SK-N-SH (cell line): ENCODE measurements around the gene CDS2. TPM values are rescaled to one million over a fixed set of nuclear protein-coding genes. Genes with fewer than 3 reads are reported as not detected.

ENCODE experiments used
- CTCF ChIA-PET: fragments of 300-600, 350-600 bp; formaldehyde crosslinking; extraction: SDS; loops from one replicate; lab custom pipeline; 2021; lab: Yijun Ruan, JAX
- POLR2A ChIA-PET: fragments of 350-600 bp; sonication (Branson Sonifier 250); formaldehyde crosslinking; extraction: SDS; loops from one replicate; lab custom pipeline; 2020; ENCODE audit warnings: antibody characterized with exemption, inconsistent platforms; lab: Yijun Ruan, JAX
- DNase-seq: peaks from one replicate; pipeline ENCODE4 v3.0.0; 2012
- H2AFZ ChIP-seq: fragments of 200-600 bp; sonication (generic); 2 replicates; pipeline ENCODE4 v1.8.1; 2016; ENCODE audit warnings: antibody characterized with exemption, mild to moderate bottlenecking, low read depth
- H3F3A ChIP-seq: fragments of 200-600 bp; sonication (generic); replicated peaks from 2 replicates; pipeline ENCODE3; 2016; ENCODE audit warnings: antibody characterized with exemption, mild to moderate bottlenecking; ENCODE audit not compliant: insufficient read depth
- H3K27ac ChIP-seq, 2 experiments: fragments of 200-500 bp in 1 of 2; fragments of 200-600 bp in 1 of 2; sonication (Bioruptor generic) in 1 of 2; sonication (generic), shearing (Covaris generic) in 1 of 2; 2 replicates each; pipeline versions ENCODE4 v1.5.1 to v1.6.1; 2014 to 2016; ENCODE audit warnings: low read depth in 2 of 2, inconsistent platforms in 1 of 2, low read length in 1 of 2, mild to moderate bottlenecking in 1 of 2, mixed read lengths in 1 of 2
- H3K27me3 ChIP-seq: fragments of 200-600 bp; sonication (generic), shearing (Covaris generic); 2 replicates; pipeline ENCODE4 v1.6.1; 2016; ENCODE audit warnings: mixed run types; ENCODE audit not compliant: insufficient read depth
- H3K36me3 ChIP-seq, 2 experiments: fragments of 200-500 bp in 1 of 2; fragments of 200-600 bp in 1 of 2; sonication (Bioruptor generic) in 1 of 2; sonication (generic) in 1 of 2; replicated peaks in 1 of 2; 2 replicates each; pipeline versions ENCODE3 to v1.5.1; 2014 to 2016; ENCODE audit warnings: low read length in 1 of 2, mild to moderate bottlenecking in 1 of 2; ENCODE audit not compliant: insufficient read depth in 2 of 2, control insufficient read depth in 1 of 2
- H3K4me1 ChIP-seq, 2 experiments: fragments of 200-500 bp in 1 of 2; fragments of 200-600 bp in 1 of 2; sonication (Bioruptor generic) in 1 of 2; sonication (generic), shearing (Covaris generic) in 1 of 2; 2 replicates each; pipeline versions ENCODE4 v1.5.1 to v1.6.1; 2014 to 2016; ENCODE audit warnings: low read depth in 1 of 2, low read length in 1 of 2, mixed run types in 1 of 2; ENCODE audit not compliant: insufficient read depth in 2 of 2, control insufficient read depth in 1 of 2
- H3K4me2 ChIP-seq: fragments of 200-600 bp; sonication (generic), shearing (Covaris generic); 2 replicates; pipeline ENCODE4 v1.6.1; 2017; ENCODE audit warnings: mixed run types
- H3K4me3 ChIP-seq, 2 experiments: fragments of 200-500 bp in 1 of 2; fragments of 200-600 bp in 1 of 2; sonication (Bioruptor generic) in 1 of 2; sonication (generic), shearing (Covaris generic) in 1 of 2; 2 replicates each; pipeline versions ENCODE4 v1.5.1 to v1.8.1; 2014 to 2016; ENCODE audit warnings: low read depth in 2 of 2, inconsistent platforms in 1 of 2, low read length in 1 of 2, mild to moderate bottlenecking in 1 of 2, mixed read lengths in 1 of 2, moderate library complexity in 1 of 2
- H3K79me2 ChIP-seq: fragments of 200-600 bp; sonication (generic); 2 replicates; pipeline ENCODE4 v1.8.1; 2017; ENCODE audit warnings: mild to moderate bottlenecking; ENCODE audit not compliant: insufficient read depth
- H3K9ac ChIP-seq: fragments of 200-600 bp; sonication (generic); 2 replicates; pipeline ENCODE4 v1.6.1; 2017; ENCODE audit warnings: mixed run types
- H3K9me2 ChIP-seq: fragments of 200-600 bp; sonication (generic); 2 replicates; pipeline ENCODE4 v1.6.1; 2017; ENCODE audit warnings: mixed run types
- H3K9me3 ChIP-seq: fragments of 200-600 bp; sonication (generic); 2 replicates; pipeline ENCODE4 v1.6.1; 2017; ENCODE audit warnings: mixed run types, mild to moderate bottlenecking, moderate library complexity
- H4K20me1 ChIP-seq: fragments of 200-600 bp; sonication (generic); 2 replicates; pipeline ENCODE4 v1.6.1; 2017; ENCODE audit warnings: mild to moderate bottlenecking, mixed run types; ENCODE audit not compliant: insufficient read depth
- ELF1 ChIP-seq: IDR thresholded peaks from 2 replicates; pipeline ENCODE4 v1.4.0; 2012
- EP300 ChIP-seq, 2 experiments: IDR thresholded peaks; 2 replicates each; pipeline versions ENCODE4 v1.4.0 to v1.6.1; 2012; ENCODE audit warnings: borderline replicate concordance in 1 of 2, low read depth in 1 of 2, low read length in 1 of 2
- EZH2phosphoT487 ChIP-seq: fragments of 200-600 bp; sonication (generic); IDR thresholded peaks from 2 replicates; pipeline ENCODE4 v1.6.1; 2017; ENCODE audit warnings: low read depth, mixed run types, mild to moderate bottlenecking, antibody characterized with exemption, moderate library complexity, borderline replicate concordance
- FOSL2 ChIP-seq: IDR thresholded peaks from 2 replicates; pipeline ENCODE4 v1.4.0; 2012; ENCODE audit warnings: low read depth, mild to moderate bottlenecking, moderate library complexity, borderline replicate concordance
- FOXM1 ChIP-seq: IDR thresholded peaks from 2 replicates; pipeline ENCODE4 v1.4.0; 2012; ENCODE audit warnings: low read depth, mild to moderate bottlenecking
- GABPA ChIP-seq: IDR thresholded peaks from 2 replicates; pipeline ENCODE4 v1.4.0; 2012; ENCODE audit warnings: low read depth, mild to moderate bottlenecking
- GATA2 ChIP-seq: sonication (generic); formaldehyde crosslinking; IDR thresholded peaks from 2 replicates; pipeline ENCODE4 v1.5.0; 2020; ENCODE audit warnings: mild to moderate bottlenecking, missing genetic modification reagents
- RAD21 ChIP-seq: IDR thresholded peaks from 2 replicates; pipeline ENCODE4 v1.6.1; 2012; ENCODE audit warnings: mild to moderate bottlenecking, low read length
- RXRA ChIP-seq: IDR thresholded peaks from 2 replicates; pipeline ENCODE4 v1.4.0; 2012; ENCODE audit warnings: low read depth, mild to moderate bottlenecking, borderline replicate concordance
- SIN3A ChIP-seq: IDR thresholded peaks from 2 replicates; pipeline ENCODE4 v1.6.1; 2012; ENCODE audit warnings: low read depth, mild to moderate bottlenecking, low read length, moderate library complexity, borderline replicate concordance
- TAF1 ChIP-seq: IDR thresholded peaks from 2 replicates; pipeline ENCODE4 v1.6.1; 2012; ENCODE audit warnings: low read depth, mild to moderate bottlenecking, low read length, moderate library complexity, borderline replicate concordance
- TEAD4 ChIP-seq: IDR thresholded peaks from 2 replicates; pipeline ENCODE4 v1.4.0; 2012; ENCODE audit warnings: mild to moderate bottlenecking, borderline replicate concordance; ENCODE audit not compliant: insufficient read depth
- YY1 ChIP-seq: IDR thresholded peaks from 2 replicates; pipeline ENCODE4 v1.4.0; 2012; ENCODE audit warnings: low read depth, mild to moderate bottlenecking
- WGBS: methylation state at CpG from one replicate; pipeline ENCODE4 v1.1.6; 2017; ENCODE audit warnings: low lambda C conversion rate; 5-methylcytosine and 5-hydroxymethylcytosine counted together
- polyA plus RNA-seq, 3 experiments: library from polyadenylated mRNA; depleted of rRNA; stranded (reverse); fragments of >200 nt; gene quantifications; 2 replicates each; pipeline ENCODE4 v1.2.3, GENCODE V29; 2012
- TF ChIP-seq, protein P1 (sequence below): fragments of 150-350 bp; IDR thresholded peaks from 2 replicates; pipeline ENCODE4 v1.6.1; 2016; ENCODE audit warnings: mild to moderate bottlenecking, low read depth, low read length
- TF ChIP-seq, protein P2 (sequence below): fragments of 200-600 bp; sonication (generic); IDR thresholded peaks from 2 replicates; pipeline ENCODE4 v1.6.1; 2017; ENCODE audit warnings: antibody characterized with exemption, mild to moderate bottlenecking, moderate library complexity
- TF ChIP-seq, protein P3 (sequence below): fragments of 150-350 bp; IDR thresholded peaks from 2 replicates; pipeline ENCODE4 v1.6.1; 2017; ENCODE audit warnings: antibody characterized with exemption, low read length, low read depth, borderline replicate concordance

CDS2 gene
- polyA plus RNA-seq, 1 of the 3 experiments (the other 2 are of a cell fraction), result 13.9 TPM

DNA sequence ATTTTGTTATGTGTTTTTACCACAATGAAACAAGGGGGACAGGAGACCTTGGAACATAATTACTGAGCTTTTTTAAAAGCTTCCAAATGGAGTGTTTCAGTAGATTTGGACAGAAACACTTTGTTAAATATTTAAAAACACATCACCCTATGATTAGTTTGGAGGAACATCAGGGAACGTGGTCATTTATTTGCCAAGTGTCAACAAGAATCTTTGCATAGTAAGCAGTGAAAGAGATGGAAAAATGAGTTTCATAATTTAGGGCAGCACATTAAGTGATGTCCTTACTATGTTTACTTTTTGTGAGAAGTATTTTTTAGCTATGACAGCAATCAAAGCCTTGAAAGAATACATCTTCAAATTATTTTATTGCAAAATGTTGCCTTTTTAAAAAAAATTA lies 107.3 kb downstream of the CDS2 start:
- CTCF ChIA-PET, result interaction anchor here (1.5 kb wide), 1 partner anchor 29 kb away, joined by 5 read pairs; no protein-coding TSS in a partner anchor
- no peaks in the 10 kb centered on the region for H4K20me1 ChIP-seq
- H3K9ac ChIP-seq, result no peak overlapping the region
- no peaks in the 10 kb centered on the region for H3F3A ChIP-seq
- no peak overlapping the region for H3K4me2 ChIP-seq
- H3K4me1 ChIP-seq, result no peaks in the 10 kb centered on the region; a peak in 2 of 4 replicates
- H2AFZ ChIP-seq, result no peak overlapping the region
- H3K27me3 ChIP-seq, result no peaks in the 10 kb centered on the region
- POLR2A ChIA-PET, result no interaction called here
- no peak overlapping the region for H3K27ac ChIP-seq
- no peaks in the 10 kb centered on the region for H3K9me3 ChIP-seq
- no peaks in the 10 kb centered on the region for H3K79me2 ChIP-seq
- no peaks in the 10 kb centered on the region for H3K9me2 ChIP-seq
- no peak for TF ChIP-seq RAD21
- TF ChIP-seq YY1, result no peak
- TF ChIP-seq ELF1, result no peak
- no peak for TF ChIP-seq FOSL2
- no peak for TF ChIP-seq SIN3A
- TF ChIP-seq TEAD4, result no peak
- TF ChIP-seq, protein P1, sequence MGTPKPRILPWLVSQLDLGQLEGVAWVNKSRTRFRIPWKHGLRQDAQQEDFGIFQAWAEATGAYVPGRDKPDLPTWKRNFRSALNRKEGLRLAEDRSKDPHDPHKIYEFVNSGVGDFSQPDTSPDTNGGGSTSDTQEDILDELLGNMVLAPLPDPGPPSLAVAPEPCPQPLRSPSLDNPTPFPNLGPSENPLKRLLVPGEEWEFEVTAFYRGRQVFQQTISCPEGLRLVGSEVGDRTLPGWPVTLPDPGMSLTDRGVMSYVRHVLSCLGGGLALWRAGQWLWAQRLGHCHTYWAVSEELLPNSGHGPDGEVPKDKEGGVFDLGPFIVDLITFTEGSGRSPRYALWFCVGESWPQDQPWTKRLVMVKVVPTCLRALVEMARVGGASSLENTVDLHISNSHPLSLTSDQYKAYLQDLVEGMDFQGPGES, result no peak
- TF ChIP-seq, protein P2, sequence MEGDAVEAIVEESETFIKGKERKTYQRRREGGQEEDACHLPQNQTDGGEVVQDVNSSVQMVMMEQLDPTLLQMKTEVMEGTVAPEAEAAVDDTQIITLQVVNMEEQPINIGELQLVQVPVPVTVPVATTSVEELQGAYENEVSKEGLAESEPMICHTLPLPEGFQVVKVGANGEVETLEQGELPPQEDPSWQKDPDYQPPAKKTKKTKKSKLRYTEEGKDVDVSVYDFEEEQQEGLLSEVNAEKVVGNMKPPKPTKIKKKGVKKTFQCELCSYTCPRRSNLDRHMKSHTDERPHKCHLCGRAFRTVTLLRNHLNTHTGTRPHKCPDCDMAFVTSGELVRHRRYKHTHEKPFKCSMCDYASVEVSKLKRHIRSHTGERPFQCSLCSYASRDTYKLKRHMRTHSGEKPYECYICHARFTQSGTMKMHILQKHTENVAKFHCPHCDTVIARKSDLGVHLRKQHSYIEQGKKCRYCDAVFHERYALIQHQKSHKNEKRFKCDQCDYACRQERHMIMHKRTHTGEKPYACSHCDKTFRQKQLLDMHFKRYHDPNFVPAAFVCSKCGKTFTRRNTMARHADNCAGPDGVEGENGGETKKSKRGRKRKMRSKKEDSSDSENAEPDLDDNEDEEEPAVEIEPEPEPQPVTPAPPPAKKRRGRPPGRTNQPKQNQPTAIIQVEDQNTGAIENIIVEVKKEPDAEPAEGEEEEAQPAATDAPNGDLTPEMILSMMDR, result no peak
- TF ChIP-seq FOXM1, result no peak
- no peak for TF ChIP-seq GABPA
- TF ChIP-seq, protein P3, sequence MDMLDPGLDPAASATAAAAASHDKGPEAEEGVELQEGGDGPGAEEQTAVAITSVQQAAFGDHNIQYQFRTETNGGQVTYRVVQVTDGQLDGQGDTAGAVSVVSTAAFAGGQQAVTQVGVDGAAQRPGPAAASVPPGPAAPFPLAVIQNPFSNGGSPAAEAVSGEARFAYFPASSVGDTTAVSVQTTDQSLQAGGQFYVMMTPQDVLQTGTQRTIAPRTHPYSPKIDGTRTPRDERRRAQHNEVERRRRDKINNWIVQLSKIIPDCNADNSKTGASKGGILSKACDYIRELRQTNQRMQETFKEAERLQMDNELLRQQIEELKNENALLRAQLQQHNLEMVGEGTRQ, result no peak
- TF ChIP-seq RXRA, result no peak
- TF ChIP-seq GATA2 (CRISPR knock-in tag), result no peak
- TF ChIP-seq EZH2phosphoT487, result no peak
- no peak for TF ChIP-seq TAF1
- no peak for TF ChIP-seq EP300 (IDR thresholded peaks at IDR 0.05; ENCODE audit: borderline replicate concordance in 1 of 2, low read depth in 1 of 2, low read length in 1 of 2)
- no peak overlapping the region for H3K4me3 ChIP-seq
- H3K36me3 ChIP-seq, result no peaks in the 10 kb centered on the region
- no peak for DNase-seq
- WGBS, result 12% methylated on average over 1 of the region's 1 CpG
